Astrocyte of the cerebellum (primary cell): ENCODE data around the gene TTLL8.

Experiments
- DNase-seq: peaks from one replicate; pipeline ENCODE4 v3.0.0-alpha.2; 2011; ENCODE audit warnings: low read depth
- H3K4me3 ChIP-seq: 2 replicates; pipeline ENCODE4 v1.5.1; 2011; ENCODE audit warnings: mild to moderate bottlenecking, low read depth, low read length, moderate library complexity
- CTCF ChIP-seq: IDR thresholded peaks from 2 replicates; pipeline ENCODE4 v1.5.1; 2012; ENCODE audit warnings: low read length, low read depth, moderate library complexity, mild to moderate bottlenecking; ENCODE audit errors: missing control alignments
- in situ Hi-C: cut with HindIII; loops from 2 replicates; pipeline ENCODE4 v1.10.0; 2017; ENCODE audit warnings: low sequenced_read_pairs

Gene TTLL8

GRCh38 chr22:50058061-50058905 lies at the start of gene TTLL8:
TTLL8 (minus strand) TSS chr22:50058298.
- no peak within 1 kb of the TSS for H3K4me3 ChIP-seq
- no peak for TF ChIP-seq CTCF
- in situ Hi-C loops, result no loop called here
- no peak for DNase-seq

- no peak overlapping the region for H3K4me3 ChIP-seq
- no peak for DNase-seq
- in situ Hi-C loops, result no loop called here
- no peak for TF ChIP-seq CTCF
Observed at GRCh38 chr22:50107529-50107928, 49.4 kb upstream of the TTLL8 start.

- no peak overlapping the region for H3K4me3 ChIP-seq
- TF ChIP-seq CTCF, result no peak
- in situ Hi-C loops, result no loop called here
- no peak for DNase-seq
Observed at GRCh38 chr22:50105208-50106100, 47.4 kb upstream of the TTLL8 start.

GRCh38 chr22:50104141-50104544 lies 46.0 kb upstream of the TTLL8 start:
- no peak for DNase-seq
- no peak for TF ChIP-seq CTCF
- in situ Hi-C loops, result no loop called here
- H3K4me3 ChIP-seq, result no peak overlapping the region

- no peak for TF ChIP-seq CTCF
- no peak for DNase-seq
- in situ Hi-C loops, result no loop called here
- no peak overlapping the region for H3K4me3 ChIP-seq
Observed at GRCh38 chr22:50102946-50103345, 44.8 kb upstream of the TTLL8 start.

GRCh38 chr22:50101870-50102565 lies 43.9 kb upstream of the TTLL8 start:
- no peak overlapping the region for H3K4me3 ChIP-seq
- in situ Hi-C loops, result no loop called here
- no peak for DNase-seq
- TF ChIP-seq CTCF, result no peak
